Fibroblast of villous mesenchyme (primary cell): ENCODE data around the gene NUAK1. TPM values are rescaled to one million over a fixed set of nuclear protein-coding genes. Genes with fewer than 3 reads are reported as not detected.

Source experiments
- DNase-seq: peaks from one replicate; pipeline ENCODE4 v3.0.0-alpha.2; 2010; ENCODE audit warnings: low read depth
- H3K4me3 ChIP-seq: 2 replicates; pipeline ENCODE4 v1.5.1; 2011; ENCODE audit warnings: low read depth, mild to moderate bottlenecking, low read length
- total RNA-seq: library from RNA; depleted of rRNA; stranded (reverse); fragments of >200 nt; gene quantifications from 2 replicates; pipeline ENCODE4 v1.2.3, GENCODE V29; 2012
- TF ChIP-seq, protein P1 (sequence below): IDR thresholded peaks from 2 replicates; pipeline ENCODE4 v1.5.1; 2012; ENCODE audit warnings: low read depth, mild to moderate bottlenecking, low read length; ENCODE audit not compliant: insufficient read depth

The NUAK1 gene
- total RNA-seq, 1 donor = 84.6 TPM

- TF ChIP-seq, protein P1, sequence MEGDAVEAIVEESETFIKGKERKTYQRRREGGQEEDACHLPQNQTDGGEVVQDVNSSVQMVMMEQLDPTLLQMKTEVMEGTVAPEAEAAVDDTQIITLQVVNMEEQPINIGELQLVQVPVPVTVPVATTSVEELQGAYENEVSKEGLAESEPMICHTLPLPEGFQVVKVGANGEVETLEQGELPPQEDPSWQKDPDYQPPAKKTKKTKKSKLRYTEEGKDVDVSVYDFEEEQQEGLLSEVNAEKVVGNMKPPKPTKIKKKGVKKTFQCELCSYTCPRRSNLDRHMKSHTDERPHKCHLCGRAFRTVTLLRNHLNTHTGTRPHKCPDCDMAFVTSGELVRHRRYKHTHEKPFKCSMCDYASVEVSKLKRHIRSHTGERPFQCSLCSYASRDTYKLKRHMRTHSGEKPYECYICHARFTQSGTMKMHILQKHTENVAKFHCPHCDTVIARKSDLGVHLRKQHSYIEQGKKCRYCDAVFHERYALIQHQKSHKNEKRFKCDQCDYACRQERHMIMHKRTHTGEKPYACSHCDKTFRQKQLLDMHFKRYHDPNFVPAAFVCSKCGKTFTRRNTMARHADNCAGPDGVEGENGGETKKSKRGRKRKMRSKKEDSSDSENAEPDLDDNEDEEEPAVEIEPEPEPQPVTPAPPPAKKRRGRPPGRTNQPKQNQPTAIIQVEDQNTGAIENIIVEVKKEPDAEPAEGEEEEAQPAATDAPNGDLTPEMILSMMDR = no peak
- peak; percentile 92 for DNase-seq
- H3K4me3 ChIP-seq = no peak overlapping the region
These were observed 7.1 kb downstream of the NUAK1 start for GRCh38 chr12:106131676-106132075.

GRCh38 chr12:106130474-106131113, 8.2 kb downstream of the NUAK1 start:
- H3K4me3 ChIP-seq = no peak overlapping the region
- DNase-seq = no peak
- TF ChIP-seq, protein P1 = no peak

GRCh38 chr12:106128585-106129328, 10.0 kb downstream of the NUAK1 start:
- DNase-seq = no peak
- TF ChIP-seq, protein P1 = no peak
- H3K4me3 ChIP-seq = no peak overlapping the region

GRCh38 chr12:106127338-106128126, 11.2 kb downstream of the NUAK1 start:
- no peak overlapping the region for H3K4me3 ChIP-seq
- TF ChIP-seq, protein P1 = peak; percentile 23
- DNase-seq = peak; percentile 64

DNA sequence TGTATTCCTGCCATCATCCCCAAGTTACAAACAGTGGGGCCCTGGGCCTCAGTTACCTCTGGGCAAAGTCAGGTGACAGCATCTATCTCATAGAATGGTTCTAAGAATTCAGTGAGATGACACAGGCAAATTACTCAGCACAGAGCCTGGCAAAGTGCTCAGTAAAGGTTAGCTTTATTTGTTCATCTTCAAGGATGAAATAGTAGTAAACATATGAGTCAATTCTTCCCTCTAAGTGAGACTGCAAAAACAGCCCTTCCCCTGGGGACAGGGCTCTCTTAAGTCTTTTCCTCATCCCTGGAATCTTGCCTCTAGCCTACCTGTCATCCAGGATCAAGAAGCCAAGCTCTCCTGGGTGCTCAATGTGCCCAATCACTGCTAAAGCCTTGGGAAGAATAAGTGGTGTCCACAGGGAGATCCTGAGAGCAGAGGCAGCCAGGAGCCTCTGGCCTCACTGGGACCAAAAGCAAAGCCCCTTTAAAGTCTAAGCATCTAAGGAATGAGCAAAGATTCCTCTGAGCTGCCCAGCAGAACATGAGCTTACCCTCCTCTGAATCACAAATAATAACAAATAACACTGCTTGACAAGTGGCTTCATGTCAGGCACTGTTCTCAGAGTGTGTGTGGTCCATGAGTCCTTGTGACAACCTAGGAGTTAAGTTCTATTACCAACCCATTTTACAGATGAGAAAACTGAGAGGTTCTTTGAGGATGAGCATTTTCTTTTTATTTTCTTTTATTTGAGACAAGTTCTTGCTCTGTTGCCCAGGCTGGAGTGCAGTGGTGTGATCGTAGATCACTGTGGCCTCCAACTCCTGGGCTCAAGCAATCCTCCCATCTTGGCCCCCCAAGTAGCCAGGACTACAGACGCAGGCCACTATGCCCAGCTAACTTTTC, 12.1 kb downstream of the NUAK1 start:
- DNase-seq = peak; percentile 88
- no peak overlapping the region for H3K4me3 ChIP-seq
- TF ChIP-seq, protein P1 = no peak
